Progenitor cell of endocrine pancreas (in vitro differentiated cells): Measurements from ENCODE around the gene CCR3. TPM values are rescaled to one million over a fixed set of nuclear protein-coding genes. Genes with fewer than 3 reads are reported as not detected.

Experiments
- DNase-seq: peaks from one replicate; pipeline ENCODE4 v3.0.0; 2021; ENCODE audit warnings: low spot score; ENCODE audit not compliant: unreplicated experiment
- H3K27ac Mint-ChIP-seq: 2 replicates; pipeline ENCODE4 v1.8.0; 2021; ENCODE audit warnings: mild to moderate bottlenecking, moderate library complexity, mixed read lengths
- H3K27me3 Mint-ChIP-seq: 2 replicates; pipeline ENCODE4 v1.8.0; 2021; ENCODE audit warnings: mixed read lengths
- H3K36me3 Mint-ChIP-seq: 2 replicates; pipeline ENCODE4 v1.8.0; 2022; ENCODE audit warnings: mixed read lengths; ENCODE audit not compliant: insufficient read depth
- H3K4me1 Mint-ChIP-seq: 2 replicates; pipeline ENCODE4 v1.8.0; 2021; ENCODE audit warnings: low read depth, mixed read lengths
- H3K4me3 Mint-ChIP-seq: 2 replicates; pipeline ENCODE4 v1.8.0; 2021; ENCODE audit warnings: low read depth, mild to moderate bottlenecking, moderate library complexity, mixed read lengths
- H3K9me3 Mint-ChIP-seq: 2 replicates; pipeline ENCODE4 v1.8.0; 2021; ENCODE audit warnings: low read depth, mixed read lengths
- total RNA-seq: library from RNA; stranded (reverse); gene quantifications from 2 replicates; pipeline ENCODE4 v1.2.1, GENCODE V29; 2021
- TF ChIP-seq, protein P1 (sequence below): fragments of 200-600 bp; sonication (generic); IDR thresholded peaks from one replicate; pipeline ENCODE4 v1.5.0; 2021; ENCODE audit warnings: antibody characterized with exemption, mild to moderate bottlenecking; ENCODE audit not compliant: unreplicated experiment

CCR3 gene
- total RNA-seq, 1 donor from 2014 or later: not detected

DNA sequence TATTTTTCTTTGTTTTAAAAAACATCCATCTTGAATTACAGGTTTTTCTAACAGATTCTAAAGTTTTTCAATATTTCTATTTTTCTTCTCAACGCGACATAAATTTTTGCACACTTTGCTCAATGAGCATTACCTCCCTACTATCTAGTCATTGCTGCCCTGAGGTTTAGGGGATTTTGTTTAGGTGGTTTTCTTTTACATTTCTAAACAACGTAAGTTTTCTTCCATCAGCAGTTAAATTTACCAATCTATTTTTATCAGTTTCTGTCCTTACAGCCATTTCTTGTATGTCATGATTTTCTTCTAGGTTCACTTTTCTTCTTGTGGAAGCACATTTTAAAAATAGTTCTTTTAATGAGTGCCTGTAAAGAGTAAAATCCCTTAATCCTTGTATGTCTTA lies 62.5 kb downstream of the CCR3 start:
- TF ChIP-seq, protein P1, sequence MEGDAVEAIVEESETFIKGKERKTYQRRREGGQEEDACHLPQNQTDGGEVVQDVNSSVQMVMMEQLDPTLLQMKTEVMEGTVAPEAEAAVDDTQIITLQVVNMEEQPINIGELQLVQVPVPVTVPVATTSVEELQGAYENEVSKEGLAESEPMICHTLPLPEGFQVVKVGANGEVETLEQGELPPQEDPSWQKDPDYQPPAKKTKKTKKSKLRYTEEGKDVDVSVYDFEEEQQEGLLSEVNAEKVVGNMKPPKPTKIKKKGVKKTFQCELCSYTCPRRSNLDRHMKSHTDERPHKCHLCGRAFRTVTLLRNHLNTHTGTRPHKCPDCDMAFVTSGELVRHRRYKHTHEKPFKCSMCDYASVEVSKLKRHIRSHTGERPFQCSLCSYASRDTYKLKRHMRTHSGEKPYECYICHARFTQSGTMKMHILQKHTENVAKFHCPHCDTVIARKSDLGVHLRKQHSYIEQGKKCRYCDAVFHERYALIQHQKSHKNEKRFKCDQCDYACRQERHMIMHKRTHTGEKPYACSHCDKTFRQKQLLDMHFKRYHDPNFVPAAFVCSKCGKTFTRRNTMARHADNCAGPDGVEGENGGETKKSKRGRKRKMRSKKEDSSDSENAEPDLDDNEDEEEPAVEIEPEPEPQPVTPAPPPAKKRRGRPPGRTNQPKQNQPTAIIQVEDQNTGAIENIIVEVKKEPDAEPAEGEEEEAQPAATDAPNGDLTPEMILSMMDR: no peak
- H3K9me3 Mint-ChIP-seq: no peaks in the 10 kb centered on the region
- H3K36me3 Mint-ChIP-seq: no peaks in the 10 kb centered on the region
- H3K27ac Mint-ChIP-seq: no peak overlapping the region
- H3K4me3 Mint-ChIP-seq: no peak overlapping the region
- no peaks in the 10 kb centered on the region for H3K4me1 Mint-ChIP-seq
- no peak for DNase-seq
- H3K27me3 Mint-ChIP-seq: peaks cover 32% of the 10 kb centered on the region

DNA sequence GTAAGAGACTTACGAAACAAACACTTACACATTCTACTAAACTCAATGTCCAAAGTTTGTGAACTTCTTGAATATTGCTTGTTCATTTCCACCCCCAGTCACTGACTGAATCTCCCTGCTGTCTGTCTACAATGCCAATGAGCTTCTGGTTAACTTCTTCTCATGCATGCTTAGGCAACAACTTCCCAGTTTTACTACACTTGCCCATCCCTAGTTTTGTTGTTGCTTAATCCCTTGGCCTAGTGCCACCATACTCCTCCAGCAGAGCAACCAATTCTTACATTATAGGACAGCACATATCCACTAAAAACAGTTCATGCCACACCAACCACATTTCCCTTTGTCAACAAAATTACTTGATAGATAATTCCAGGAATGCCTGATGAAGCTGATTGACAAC lies 70.7 kb downstream of the CCR3 start:
- peaks cover 5% of the 10 kb centered on the region for H3K4me1 Mint-ChIP-seq
- H3K27me3 Mint-ChIP-seq: peaks cover 35% of the 10 kb centered on the region
- no peak overlapping the region for H3K27ac Mint-ChIP-seq
- H3K36me3 Mint-ChIP-seq: no peaks in the 10 kb centered on the region
- TF ChIP-seq, protein P1: no peak
- no peak overlapping the region for H3K4me3 Mint-ChIP-seq
- H3K9me3 Mint-ChIP-seq: peaks cover 6% of the 10 kb centered on the region
- no peak for DNase-seq

DNA sequence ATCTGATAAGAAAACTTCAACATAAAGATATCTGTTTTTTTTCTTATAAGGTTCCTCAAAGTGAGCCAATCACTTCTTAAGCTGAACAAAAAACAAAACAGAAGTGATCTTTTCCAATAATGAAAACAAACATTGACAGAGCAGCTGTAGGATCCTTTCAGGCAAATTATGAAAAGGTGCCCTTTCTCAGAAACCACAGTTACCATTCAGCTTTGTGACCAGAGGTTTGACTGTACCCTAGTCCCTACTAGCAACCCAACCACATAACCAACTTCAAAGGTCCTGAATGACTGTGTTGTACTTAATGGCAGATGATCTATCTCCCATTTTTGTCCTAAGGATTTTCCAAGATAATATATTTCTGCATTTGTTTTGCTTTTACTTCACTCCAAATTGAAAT lies 72.3 kb downstream of the CCR3 start:
- no peak overlapping the region for H3K27ac Mint-ChIP-seq
- no peak overlapping the region for H3K4me3 Mint-ChIP-seq
- H3K9me3 Mint-ChIP-seq: peaks cover 6% of the 10 kb centered on the region
- no peak for DNase-seq
- TF ChIP-seq, protein P1: no peak
- peaks cover 37% of the 10 kb centered on the region for H3K27me3 Mint-ChIP-seq
- peaks cover 5% of the 10 kb centered on the region for H3K4me1 Mint-ChIP-seq
- H3K36me3 Mint-ChIP-seq: no peaks in the 10 kb centered on the region

DNA sequence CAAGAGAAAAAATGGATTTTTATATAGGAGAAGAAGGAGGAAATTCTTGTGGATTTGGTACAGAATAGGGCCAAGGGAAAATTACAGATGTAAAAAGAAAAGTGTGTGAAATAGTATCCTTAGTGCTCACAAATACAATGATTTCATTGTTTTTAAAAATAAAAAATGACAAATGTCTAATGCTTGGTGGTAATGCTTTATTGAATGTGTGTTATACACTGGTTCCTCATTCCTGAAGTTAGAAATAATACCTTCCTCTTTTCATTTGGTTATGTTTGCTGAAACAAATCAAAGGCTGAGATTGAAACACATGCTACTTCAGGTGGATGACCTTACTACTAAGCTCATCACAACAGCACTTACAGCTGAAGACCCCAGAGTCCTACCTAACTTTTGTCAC lies 73.9 kb downstream of the CCR3 start:
- H3K9me3 Mint-ChIP-seq: peaks cover 6% of the 10 kb centered on the region
- H3K36me3 Mint-ChIP-seq: no peaks in the 10 kb centered on the region
- TF ChIP-seq, protein P1: no peak
- peaks cover 40% of the 10 kb centered on the region for H3K27me3 Mint-ChIP-seq
- no peak overlapping the region for H3K4me3 Mint-ChIP-seq
- no peak for DNase-seq
- H3K4me1 Mint-ChIP-seq: peaks cover 5% of the 10 kb centered on the region
- H3K27ac Mint-ChIP-seq: no peak overlapping the region

Other genes with a start within 250 kb of the CCR3 start
- 17.0 and 18.0 TPM in 2 replicates for gene FYCO1, start 246.6 kb upstream of the CCR3 start, total RNA-seq
- gene XCR1, start 215.0 kb upstream of the CCR3 start, total RNA-seq: not detected in 2 replicates
- 0.11 and 0.14 TPM in 2 replicates for gene CCR1, start 34.1 kb upstream of the CCR3 start, total RNA-seq
- not detected in 2 replicates for gene CCR2, start 111.7 kb downstream of the CCR3 start, total RNA-seq
- gene CCR5, start 128.5 kb downstream of the CCR3 start, total RNA-seq: not detected in 2 replicates
- gene CCRL2, start 164.8 kb downstream of the CCR3 start, total RNA-seq: not detected in 2 replicates
- 0.33 and 0.53 TPM in 2 replicates for gene LTF, start 222.4 kb downstream of the CCR3 start, total RNA-seq